WTC11 (cell line): ENCODE measurements around the gene GAL3ST3. TPM values are rescaled to one million over a fixed set of nuclear protein-coding genes. Genes with fewer than 3 reads are reported as not detected.

Experiments used
- ATAC-seq: fragments of 200-7000 bp; cut with Tn5 transposase; 2 replicates; pipeline ENCODE4 v1.10.0; 2021; ENCODE audit warnings: mild to moderate bottlenecking, moderate library complexity
- CTCF ChIA-PET: fragments of 300-600 bp; sonication (Branson Sonifier 250); formaldehyde crosslinking; loops from one replicate; lab custom pipeline; 2021; ENCODE audit warnings: antibody characterized with exemption; lab: Charles Lee
- POLR2A ChIA-PET: fragments of 350-600 bp; sonication (Branson Sonifier 250); formaldehyde crosslinking; loops from one replicate; lab custom pipeline; 2021; ENCODE audit warnings: antibody characterized with exemption; lab: Charles Lee
- DNase-seq: peaks from one replicate; pipeline ENCODE4 v3.0.0; 2021; ENCODE audit warnings: low spot score
- H3K27ac Mint-ChIP-seq: 2 replicates; pipeline ENCODE4 v1.8.0; 2021; ENCODE audit warnings: mixed read lengths
- H3K27me3 Mint-ChIP-seq: 2 replicates; pipeline ENCODE4 v1.8.0; 2021; ENCODE audit warnings: low read depth, mild to moderate bottlenecking, moderate library complexity, mixed read lengths
- H3K36me3 Mint-ChIP-seq: 2 replicates; pipeline ENCODE4 v1.8.0; 2021; ENCODE audit warnings: mixed read lengths
- H3K4me1 Mint-ChIP-seq: 2 replicates; pipeline ENCODE4 v1.8.0; 2022; ENCODE audit warnings: mixed read lengths
- H3K4me3 Mint-ChIP-seq: 2 replicates; pipeline ENCODE4 v1.8.0; 2021; ENCODE audit warnings: mild to moderate bottlenecking, moderate library complexity, mixed read lengths
- H3K9me3 Mint-ChIP-seq: 2 replicates; pipeline ENCODE4 v1.8.0; 2021; ENCODE audit warnings: mixed read lengths
- AR ChIP-seq: fragments of 250-450 bp; sonication (Bioruptor Pico); IDR thresholded peaks from 2 replicates; pipeline ENCODE4 v1.9.0; 2021; ENCODE audit warnings: mild to moderate bottlenecking
- ATF2 ChIP-seq: sonication (generic); formaldehyde crosslinking; IDR thresholded peaks from 2 replicates; pipeline ENCODE4 v1.8.1; 2022; ENCODE audit warnings: low read depth, missing genetic modification reagents, borderline replicate concordance
- CDX4 ChIP-seq: fragments of 250-450 bp; sonication (Bioruptor Pico); IDR thresholded peaks from 2 replicates; pipeline ENCODE4 v1.9.0; 2021; ENCODE audit warnings: moderate library complexity, mild to moderate bottlenecking, inconsistent platforms, borderline replicate concordance
- CTCF ChIP-seq: fragments of 200-600 bp; IDR thresholded peaks from 2 replicates; pipeline ENCODE4 v1.8.0; 2022; ENCODE audit warnings: antibody characterized with exemption
- FOXJ3 ChIP-seq: sonication (generic); formaldehyde crosslinking; IDR thresholded peaks from 2 replicates; pipeline ENCODE4 v1.9.0; 2021; ENCODE audit warnings: missing genetic modification reagents, mild to moderate bottlenecking, borderline replicate concordance
- GABPB1 ChIP-seq: sonication (generic); formaldehyde crosslinking; IDR thresholded peaks from 2 replicates; pipeline ENCODE4 v1.8.1; 2023; ENCODE audit warnings: mild to moderate bottlenecking, missing genetic modification reagents
- HMGA2 ChIP-seq: fragments of 250-450 bp; sonication (Bioruptor Pico); IDR thresholded peaks from 2 replicates; pipeline ENCODE4 v1.4.0; 2021; ENCODE audit warnings: mild to moderate bottlenecking, moderate library complexity
- HMGXB4 ChIP-seq: sonication (generic); formaldehyde crosslinking; IDR thresholded peaks from 2 replicates; pipeline ENCODE4 v1.8.1; 2023; ENCODE audit warnings: mild to moderate bottlenecking, moderate library complexity, missing genetic modification reagents
- MLX ChIP-seq: sonication (generic); formaldehyde crosslinking; IDR thresholded peaks from 2 replicates; pipeline ENCODE4 v1.8.1; 2023; ENCODE audit warnings: mild to moderate bottlenecking, missing genetic modification reagents, moderate library complexity
- MXD4 ChIP-seq: fragments of 250-450 bp; sonication (Bioruptor Pico); IDR thresholded peaks from 2 replicates; pipeline ENCODE4 v1.8.0; 2021; ENCODE audit warnings: mild to moderate bottlenecking, moderate library complexity, borderline replicate concordance
- NFYB ChIP-seq: sonication (generic); formaldehyde crosslinking; conservative IDR thresholded peaks from 2 replicates; pipeline ENCODE4 v1.8.0; 2022; ENCODE audit warnings: low read depth, missing genetic modification reagents
- NR1H2 ChIP-seq: sonication (generic); formaldehyde crosslinking; IDR thresholded peaks from 2 replicates; pipeline ENCODE4 v1.9.0; 2021; ENCODE audit warnings: mild to moderate bottlenecking, moderate library complexity, missing genetic modification reagents
- NR3C1 ChIP-seq: sonication (generic); formaldehyde crosslinking; conservative IDR thresholded peaks from 2 replicates; pipeline ENCODE4 v1.8.1; 2023; ENCODE audit warnings: low read depth, mild to moderate bottlenecking, missing genetic modification reagents
- RORB ChIP-seq: fragments of 250-450 bp; sonication (Bioruptor Pico); IDR thresholded peaks from 2 replicates; pipeline ENCODE4 v1.9.0; 2021; ENCODE audit warnings: mild to moderate bottlenecking
- SOX15 ChIP-seq: fragments of 250-450 bp; sonication (Bioruptor Pico); IDR thresholded peaks from 2 replicates; pipeline ENCODE4 v1.9.0; 2021; ENCODE audit warnings: mild to moderate bottlenecking
- TP53 ChIP-seq: sonication (generic); formaldehyde crosslinking; IDR thresholded peaks from 2 replicates; pipeline ENCODE4 v1.8.1; 2023; ENCODE audit warnings: mild to moderate bottlenecking, missing genetic modification reagents
- ZNF281 ChIP-seq: sonication (generic); formaldehyde crosslinking; IDR thresholded peaks from 2 replicates; pipeline ENCODE4 v1.8.0; 2023; ENCODE audit warnings: mild to moderate bottlenecking, missing genetic modification reagents
- ZNF532 ChIP-seq: fragments of 250-450 bp; sonication (Bioruptor Pico); IDR thresholded peaks from 2 replicates; pipeline ENCODE4 v1.9.0; 2021; ENCODE audit warnings: mild to moderate bottlenecking, borderline replicate concordance
- ZNF671 ChIP-seq: fragments of 250-450 bp; sonication (Bioruptor Pico); IDR thresholded peaks from 2 replicates; pipeline ENCODE4 v1.8.0; 2021; ENCODE audit warnings: mild to moderate bottlenecking
- total RNA-seq: library from RNA; stranded (reverse); gene quantifications from 3 replicates; pipeline ENCODE4 v1.2.3, GENCODE V29; 2021

Gene GAL3ST3
- total RNA-seq, 1 experiment from 2014 or later, result 21.3 TPM

- no peaks in the 10 kb centered on the region for H3K27me3 Mint-ChIP-seq
- H3K4me1 Mint-ChIP-seq, result peaks cover 35% of the 10 kb centered on the region
- no peaks in the 10 kb centered on the region for H3K9me3 Mint-ChIP-seq
- CTCF ChIA-PET, result interaction anchor here (0.6 to 4.2 kb wide), 12 partner anchors 17 to 746 kb away, joined by 3 to 35 read pairs (median 4); partner anchors contain the start of genes FIBP, PACS1, RAB1B and ZNRD2
- peak within 1 kb of the TSS; percentile 98 for H3K27ac Mint-ChIP-seq
- POLR2A ChIA-PET, result interaction anchor here (0.5 to 1.9 kb wide), 6 partner anchors 20 to 216 kb away, joined by 3 to 8 read pairs (median 4); partner anchors contain the start of genes FIBP and MUS81
- peaks cover 32% of the 10 kb centered on the region for H3K36me3 Mint-ChIP-seq
- peak within 1 kb of the TSS; percentile 100 for H3K4me3 Mint-ChIP-seq
- DNase-seq (peak; percentile 97), ATAC-seq (peak; percentile 95)
- TF ChIP-seq MLX (CRISPR knock-in tag) (no peak), NR1H2 (CRISPR knock-in tag) (no peak), SOX15 (CRISPR knock-in tag) (no peak), TP53 (CRISPR knock-in tag) (no peak), NFYB (CRISPR knock-in tag) (peak; percentile 69), CTCF (no peak), ZNF532 (CRISPR knock-in tag) (no peak), MXD4 (CRISPR knock-in tag) (no peak), ZNF671 (no peak), ZNF281 (CRISPR knock-in tag) (no peak), ATF2 (no peak), CDX4 (no peak), HMGA2 (CRISPR knock-in tag) (no peak), RORB (CRISPR knock-in tag) (no peak), NR3C1 (CRISPR knock-in tag) (no peak), AR (CRISPR knock-in tag) (no peak), GABPB1 (CRISPR knock-in tag) (peak; percentile 54), HMGXB4 (peak; percentile 32; the same call in 1 of the 2 replicates), FOXJ3 (CRISPR knock-in tag) (no peak)
Observed at GRCh38 chr11:66051766-66052663, 3.1 kb upstream of the GAL3ST3 start, which contains the start of gene SF3B2. Gene SF3B2 (plus strand): TSS chr11:66052364. CDS start chr11:66052385, 21 bp downstream.
